Measurements from ENCODE around the gene H2BK1.

DNA sequence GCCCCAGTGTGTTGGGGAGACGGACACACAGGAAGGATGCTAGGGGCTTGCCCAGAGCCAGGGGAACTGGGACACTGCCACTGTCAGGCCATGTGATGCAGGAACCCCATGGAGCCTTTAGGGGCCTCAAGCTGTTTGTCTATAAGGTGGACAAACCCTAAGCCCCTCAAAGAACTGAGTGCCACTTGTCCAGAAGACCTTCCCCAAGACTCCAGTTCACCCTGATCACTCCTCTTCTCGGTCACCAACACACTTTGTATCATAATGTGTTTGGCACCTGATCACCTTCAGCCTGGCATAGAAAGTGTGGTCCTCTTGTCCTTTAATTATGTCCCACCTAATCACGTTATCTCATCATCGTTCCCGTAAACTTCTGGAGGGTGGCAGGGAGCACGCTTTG lies 700 bp downstream of the H2BK1 start:
- TF ChIP-seq CREB1 (IDR thresholded peaks at IDR 0.05; ENCODE audit: low read depth), result no peak
- no peak for TF ChIP-seq EGR1 (IDR thresholded peaks at IDR 0.05)
- no peak for TF ChIP-seq TAF1 (IDR thresholded peaks at IDR 0.05; ENCODE audit: low read depth)
- TF ChIP-seq, protein P1, sequence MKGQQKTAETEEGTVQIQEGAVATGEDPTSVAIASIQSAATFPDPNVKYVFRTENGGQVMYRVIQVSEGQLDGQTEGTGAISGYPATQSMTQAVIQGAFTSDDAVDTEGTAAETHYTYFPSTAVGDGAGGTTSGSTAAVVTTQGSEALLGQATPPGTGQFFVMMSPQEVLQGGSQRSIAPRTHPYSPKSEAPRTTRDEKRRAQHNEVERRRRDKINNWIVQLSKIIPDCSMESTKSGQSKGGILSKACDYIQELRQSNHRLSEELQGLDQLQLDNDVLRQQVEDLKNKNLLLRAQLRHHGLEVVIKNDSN (IDR thresholded peaks at IDR 0.05), result no peak
- TF ChIP-seq YY1 (IDR thresholded peaks at IDR 0.05; ENCODE audit: low read depth), result no peak
- TF ChIP-seq, protein P2, sequence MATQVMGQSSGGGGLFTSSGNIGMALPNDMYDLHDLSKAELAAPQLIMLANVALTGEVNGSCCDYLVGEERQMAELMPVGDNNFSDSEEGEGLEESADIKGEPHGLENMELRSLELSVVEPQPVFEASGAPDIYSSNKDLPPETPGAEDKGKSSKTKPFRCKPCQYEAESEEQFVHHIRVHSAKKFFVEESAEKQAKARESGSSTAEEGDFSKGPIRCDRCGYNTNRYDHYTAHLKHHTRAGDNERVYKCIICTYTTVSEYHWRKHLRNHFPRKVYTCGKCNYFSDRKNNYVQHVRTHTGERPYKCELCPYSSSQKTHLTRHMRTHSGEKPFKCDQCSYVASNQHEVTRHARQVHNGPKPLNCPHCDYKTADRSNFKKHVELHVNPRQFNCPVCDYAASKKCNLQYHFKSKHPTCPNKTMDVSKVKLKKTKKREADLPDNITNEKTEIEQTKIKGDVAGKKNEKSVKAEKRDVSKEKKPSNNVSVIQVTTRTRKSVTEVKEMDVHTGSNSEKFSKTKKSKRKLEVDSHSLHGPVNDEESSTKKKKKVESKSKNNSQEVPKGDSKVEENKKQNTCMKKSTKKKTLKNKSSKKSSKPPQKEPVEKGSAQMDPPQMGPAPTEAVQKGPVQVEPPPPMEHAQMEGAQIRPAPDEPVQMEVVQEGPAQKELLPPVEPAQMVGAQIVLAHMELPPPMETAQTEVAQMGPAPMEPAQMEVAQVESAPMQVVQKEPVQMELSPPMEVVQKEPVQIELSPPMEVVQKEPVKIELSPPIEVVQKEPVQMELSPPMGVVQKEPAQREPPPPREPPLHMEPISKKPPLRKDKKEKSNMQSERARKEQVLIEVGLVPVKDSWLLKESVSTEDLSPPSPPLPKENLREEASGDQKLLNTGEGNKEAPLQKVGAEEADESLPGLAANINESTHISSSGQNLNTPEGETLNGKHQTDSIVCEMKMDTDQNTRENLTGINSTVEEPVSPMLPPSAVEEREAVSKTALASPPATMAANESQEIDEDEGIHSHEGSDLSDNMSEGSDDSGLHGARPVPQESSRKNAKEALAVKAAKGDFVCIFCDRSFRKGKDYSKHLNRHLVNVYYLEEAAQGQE (IDR thresholded peaks at IDR 0.05; ENCODE audit: low read depth), result no peak
- no peak for TF ChIP-seq EP300 (IDR thresholded peaks at IDR 0.05; ENCODE audit: borderline replicate concordance)
- TF ChIP-seq CEBPB (IDR thresholded peaks at IDR 0.05), result no peak
- no peak for TF ChIP-seq NFIC (IDR thresholded peaks at IDR 0.05)
- TF ChIP-seq ZBTB7A (IDR thresholded peaks at IDR 0.05; ENCODE audit: low read depth), result no peak
- no peak for TF ChIP-seq FOXM1 (IDR thresholded peaks at IDR 0.05; ENCODE audit: borderline replicate concordance, low read depth)
- TF ChIP-seq, protein P3, sequence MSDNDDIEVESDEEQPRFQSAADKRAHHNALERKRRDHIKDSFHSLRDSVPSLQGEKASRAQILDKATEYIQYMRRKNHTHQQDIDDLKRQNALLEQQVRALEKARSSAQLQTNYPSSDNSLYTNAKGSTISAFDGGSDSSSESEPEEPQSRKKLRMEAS (IDR thresholded peaks at IDR 0.05), result no peak
- TF ChIP-seq TEAD4 (IDR thresholded peaks at IDR 0.05), result no peak

Measured in Ishikawa (cell line).